A673 (cell line): Measurements from ENCODE around the gene PRLR. TPM values are rescaled to one million over a fixed set of nuclear protein-coding genes. Genes with fewer than 3 reads are reported as not detected.

Experiments
- BruUV-seq: library from RNA; stranded (reverse); fragments of 400-500 nt; replicated peaks from 2 replicates; lab custom pipeline; 2021; lab: Mats Ljungman, UMichigan
- CTCF ChIA-PET: fragments of 300-600 bp; sonication (Branson Sonifier 250); formaldehyde crosslinking; loops from one replicate; lab custom pipeline; 2022; ENCODE audit warnings: antibody characterized with exemption; lab: Charles Lee
- POLR2A ChIA-PET: fragments of 300-600 bp; sonication (Branson Sonifier 250); formaldehyde crosslinking; loops from one replicate; lab custom pipeline; 2022; ENCODE audit warnings: antibody characterized with exemption; ENCODE audit not compliant: low non-redundant PET; lab: Charles Lee
- DNase-seq: peaks from one replicate; pipeline ENCODE4 v3.0.0-alpha.2; 2015; ENCODE audit warnings: low spot score
- H3K27ac ChIP-seq: fragments of 200-600 bp; sonication (generic); 2 replicates; pipeline ENCODE4 v1.5.1; 2016; ENCODE audit warnings: mixed run types, low read depth, mild to moderate bottlenecking, mixed read lengths, antibody characterized with exemption, low read length; ENCODE audit not compliant: poor library complexity, severe bottlenecking
- H3K27me3 ChIP-seq: fragments of 200-600 bp; sonication (generic); replicated peaks from 2 replicates; pipeline ENCODE4 v1.6.1; 2017; ENCODE audit warnings: mixed run types, low read depth, mild to moderate bottlenecking, mixed read lengths, antibody characterized with exemption, low read length; ENCODE audit not compliant: insufficient read depth, poor library complexity
- H3K36me3 ChIP-seq: fragments of 200-600 bp; sonication (generic); 2 replicates; pipeline ENCODE4 v1.6.1; 2016; ENCODE audit warnings: mixed run types, mild to moderate bottlenecking, mixed read lengths, antibody characterized with exemption, low read length; ENCODE audit not compliant: insufficient read depth, poor library complexity, severe bottlenecking
- H3K4me1 ChIP-seq: fragments of 200-600 bp; sonication (generic); 2 replicates; pipeline ENCODE4 v1.6.1; 2017; ENCODE audit warnings: mixed run types, mild to moderate bottlenecking, mixed read lengths, antibody characterized with exemption, low read length; ENCODE audit not compliant: insufficient read depth, poor library complexity, severe bottlenecking
- H3K4me3 ChIP-seq: fragments of 200-600 bp; sonication (generic); 2 replicates; pipeline ENCODE4 v1.5.1; 2016; ENCODE audit warnings: low read depth, mixed run types, mild to moderate bottlenecking, mixed read lengths, low read length; ENCODE audit not compliant: poor library complexity, severe bottlenecking
- H3K9me3 ChIP-seq: fragments of 200-600 bp; sonication (generic); 2 replicates; pipeline ENCODE4 v1.6.1; 2016; ENCODE audit warnings: mixed run types, low read depth, mild to moderate bottlenecking, mixed read lengths, antibody characterized with exemption, low read length; ENCODE audit not compliant: poor library complexity, severe bottlenecking
- CTCF ChIP-seq: fragments of 300-800, 200-600 bp; sonication (generic); conservative IDR thresholded peaks from 2 replicates; pipeline ENCODE4 v1.5.1; 2017; ENCODE audit warnings: low read depth, mild to moderate bottlenecking, antibody characterized with exemption, low read length, moderate library complexity, mixed read lengths
- EZH2 ChIP-seq: fragments of 200-600 bp; sonication (generic); IDR thresholded peaks from 2 replicates; pipeline ENCODE4 v1.6.1; 2017; ENCODE audit warnings: borderline replicate concordance, low read depth, mild to moderate bottlenecking, mixed read lengths, antibody characterized with exemption, low read length; ENCODE audit not compliant: poor library complexity, severe bottlenecking
- intact Hi-C: fragments of 100-400 bp; cut with micrococcal nuclease; formaldehyde crosslinking; loops from one replicate; pipeline ENCODE4 v1.10.0; 2022; ENCODE audit not compliant: unreplicated experiment
- total RNA-seq: library from RNA; stranded (reverse); gene quantifications from 2 replicates; pipeline ENCODE4 v1.2.3, GENCODE V29; 2021

PRLR gene
- total RNA-seq, 1 experiment from 2014 or later, result not detected

- TF ChIP-seq EZH2 (no peak), CTCF (no peak)
- H3K27ac ChIP-seq, result no peak overlapping the region
- H3K27me3 ChIP-seq, result peaks cover 8% of the 10 kb centered on the region
- H3K4me3 ChIP-seq, result no peak overlapping the region
- DNase-seq, result no peak
- no peaks in the 10 kb centered on the region for H3K9me3 ChIP-seq
- no peaks in the 10 kb centered on the region for H3K36me3 ChIP-seq
- no TSS peak for BruUV-seq
- ChIA-PET POLR2A (no interaction called here), CTCF (no interaction called here)
- H3K4me1 ChIP-seq, result no peaks in the 10 kb centered on the region
- intact Hi-C loops, result no loop called here
Observed at GRCh38 chr5:35069188-35069587, 161.1 kb downstream of the PRLR start.

GRCh38 chr5:35067985-35068384 is 162.3 kb downstream of the PRLR start:
- no peaks in the 10 kb centered on the region for H3K36me3 ChIP-seq
- ChIA-PET POLR2A (no interaction called here), CTCF (no interaction called here)
- peaks cover 12% of the 10 kb centered on the region for H3K27me3 ChIP-seq
- H3K9me3 ChIP-seq, result no peaks in the 10 kb centered on the region
- no peak overlapping the region for H3K27ac ChIP-seq
- DNase-seq, result no peak
- intact Hi-C loops, result no loop called here
- H3K4me3 ChIP-seq, result no peak overlapping the region
- TF ChIP-seq CTCF (no peak), EZH2 (no peak)
- BruUV-seq, result no TSS peak
- no peaks in the 10 kb centered on the region for H3K4me1 ChIP-seq

GRCh38 chr5:35066260-35066795 is 164.0 kb downstream of the PRLR start:
- POLR2A ChIA-PET, result no interaction called here
- Histone ChIP-seq H3K36me3 (no peaks in the 10 kb centered on the region), H3K27me3 (peaks cover 18% of the 10 kb centered on the region), H3K4me3 (no peak overlapping the region), H3K27ac (no peak overlapping the region), H3K9me3 (no peaks in the 10 kb centered on the region), H3K4me1 (no peaks in the 10 kb centered on the region)
- no peak for DNase-seq
- intact Hi-C loops, result no loop called here
- no TSS peak for BruUV-seq
- no peak for TF ChIP-seq EZH2
- TF ChIP-seq CTCF, result no peak
- CTCF ChIA-PET, result no interaction called here
